ENCODE results near the gene KLHL28.

DNA sequence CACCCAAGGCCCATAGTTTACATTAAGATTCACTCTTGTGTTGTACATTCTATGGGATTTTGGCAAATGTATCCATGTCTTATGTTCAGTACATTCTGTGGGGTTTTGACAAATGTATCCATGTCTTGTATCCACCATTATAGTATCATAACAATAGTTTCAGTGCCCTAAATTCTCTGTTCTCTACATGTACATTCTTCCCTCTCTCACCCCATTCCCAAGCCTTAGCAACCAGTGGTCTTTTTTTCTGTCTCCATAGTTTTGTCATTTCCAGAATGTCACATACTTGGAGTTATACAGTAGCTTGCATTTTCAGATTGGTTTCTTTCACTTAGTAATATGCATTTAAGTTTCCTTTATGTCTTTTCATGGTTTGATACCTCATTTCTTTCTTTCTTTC is 7.0 kb upstream of the KLHL28 start:
- TF ChIP-seq POLR2A (IDR thresholded peaks at IDR 0.05; ENCODE audit: low read depth, low read length) (no peak), EZH2 (IDR thresholded peaks at IDR 0.05; ENCODE audit: borderline replicate concordance, low read depth, low read length, severe bottlenecking) (no peak), GATA2 (IDR thresholded peaks at IDR 0.05; ENCODE audit: insufficient read depth, insufficient read length, low read depth, low read length) (no peak), POLR2AphosphoS5 (IDR thresholded peaks at IDR 0.05; ENCODE audit: insufficient read depth, low read depth, low read length) (no peak)
- TF ChIP-seq, protein P1, sequence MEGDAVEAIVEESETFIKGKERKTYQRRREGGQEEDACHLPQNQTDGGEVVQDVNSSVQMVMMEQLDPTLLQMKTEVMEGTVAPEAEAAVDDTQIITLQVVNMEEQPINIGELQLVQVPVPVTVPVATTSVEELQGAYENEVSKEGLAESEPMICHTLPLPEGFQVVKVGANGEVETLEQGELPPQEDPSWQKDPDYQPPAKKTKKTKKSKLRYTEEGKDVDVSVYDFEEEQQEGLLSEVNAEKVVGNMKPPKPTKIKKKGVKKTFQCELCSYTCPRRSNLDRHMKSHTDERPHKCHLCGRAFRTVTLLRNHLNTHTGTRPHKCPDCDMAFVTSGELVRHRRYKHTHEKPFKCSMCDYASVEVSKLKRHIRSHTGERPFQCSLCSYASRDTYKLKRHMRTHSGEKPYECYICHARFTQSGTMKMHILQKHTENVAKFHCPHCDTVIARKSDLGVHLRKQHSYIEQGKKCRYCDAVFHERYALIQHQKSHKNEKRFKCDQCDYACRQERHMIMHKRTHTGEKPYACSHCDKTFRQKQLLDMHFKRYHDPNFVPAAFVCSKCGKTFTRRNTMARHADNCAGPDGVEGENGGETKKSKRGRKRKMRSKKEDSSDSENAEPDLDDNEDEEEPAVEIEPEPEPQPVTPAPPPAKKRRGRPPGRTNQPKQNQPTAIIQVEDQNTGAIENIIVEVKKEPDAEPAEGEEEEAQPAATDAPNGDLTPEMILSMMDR (IDR thresholded peaks at IDR 0.05; ENCODE audit: extremely low read depth in 1 of 2, insufficient read depth in 1 of 2, low read depth in 1 of 2, low read length in 2 of 2) = no peak

Data from endothelial cell of umbilical vein (primary cell).